OCI-LY7 (cell line): ENCODE measurements around the gene BEND7. TPM values are rescaled to one million over a fixed set of nuclear protein-coding genes. Genes with fewer than 3 reads are reported as not detected.

ENCODE experiments used
- BruUV-seq: library from RNA; stranded (reverse); fragments of 400-500 nt; replicated peaks from 2 replicates; lab custom pipeline; 2021; lab: Mats Ljungman, UMichigan
- CTCF ChIA-PET: fragments of 300-600 bp; sonication (Branson Sonifier 250); formaldehyde crosslinking; loops from one replicate; lab custom pipeline; 2022; ENCODE audit warnings: antibody characterized with exemption; ENCODE audit not compliant: unreplicated experiment; lab: Charles Lee
- POLR2A ChIA-PET: fragments of 300-600 bp; sonication (Branson Sonifier 250); formaldehyde crosslinking; loops from one replicate; lab custom pipeline; 2022; ENCODE audit warnings: antibody characterized with exemption; lab: Charles Lee
- DNase-seq: peaks from one replicate; pipeline ENCODE4 v3.0.0-alpha.2; 2015; ENCODE audit warnings: low spot score
- H2AFZ ChIP-seq: fragments of 200-600 bp; sonication (generic), shearing (Covaris generic); 2 replicates; pipeline ENCODE4 v1.6.1; 2014; ENCODE audit warnings: mild to moderate bottlenecking, antibody characterized with exemption, low read length, moderate library complexity
- H3K27ac ChIP-seq: fragments of 200-600 bp; sonication (generic); 2 replicates; pipeline ENCODE4 v1.5.1; 2014; ENCODE audit warnings: mixed run types, low read depth, mild to moderate bottlenecking, moderate library complexity, low read length, inconsistent platforms; ENCODE audit not compliant: poor library complexity, severe bottlenecking
- H3K36me3 ChIP-seq: fragments of 200-600 bp; sonication (generic); 2 replicates; pipeline ENCODE4 v1.6.1; 2014; ENCODE audit warnings: mild to moderate bottlenecking, antibody characterized with exemption, low read length, moderate library complexity, mixed read lengths; ENCODE audit not compliant: insufficient read depth
- H3K4me1 ChIP-seq: fragments of 200-600 bp; sonication (generic); 2 replicates; pipeline ENCODE4 v1.5.1; 2014; ENCODE audit warnings: mild to moderate bottlenecking, low read length; ENCODE audit not compliant: insufficient read depth, poor library complexity, severe bottlenecking
- H3K4me2 ChIP-seq: fragments of 200-600 bp; sonication (generic); 2 replicates; pipeline ENCODE4 v1.6.1; 2014; ENCODE audit warnings: mild to moderate bottlenecking, low read length
- H3K4me3 ChIP-seq: fragments of 200-600 bp; sonication (generic); 2 replicates; pipeline ENCODE4 v1.5.1; 2014; ENCODE audit warnings: mild to moderate bottlenecking, low read depth, low read length; ENCODE audit not compliant: poor library complexity, severe bottlenecking
- H3K79me2 ChIP-seq: fragments of 200-600 bp; sonication (generic); 2 replicates; pipeline ENCODE4 v1.6.1; 2016; ENCODE audit warnings: low read depth, mild to moderate bottlenecking, low read length, moderate library complexity, mixed read lengths; ENCODE audit not compliant: insufficient read depth
- H3K9me2 ChIP-seq: fragments of 200-600 bp; sonication (generic); 2 replicates; pipeline ENCODE4 v1.6.1; 2016; ENCODE audit warnings: mild to moderate bottlenecking, low read length, mixed read lengths; ENCODE audit not compliant: insufficient read depth
- H3K9me3 ChIP-seq: fragments of 200-600 bp; sonication (generic); 2 replicates; pipeline ENCODE4 v1.6.1; 2014; ENCODE audit warnings: mild to moderate bottlenecking, mixed run types, low read length, mixed read lengths
- H4K20me1 ChIP-seq: fragments of 200-600 bp; sonication (generic); 2 replicates; pipeline ENCODE4 v1.6.1; 2014; ENCODE audit warnings: mild to moderate bottlenecking, antibody characterized with exemption, low read length, moderate library complexity, mixed read lengths; ENCODE audit not compliant: insufficient read depth
- CTCF ChIP-seq: fragments of 200-600 bp; sonication (generic); conservative IDR thresholded peaks from 2 replicates; pipeline ENCODE4 v1.5.1; 2014; ENCODE audit warnings: mild to moderate bottlenecking, antibody characterized with exemption, low read length, moderate library complexity, mixed read lengths
- EZH2phosphoT487 ChIP-seq: fragments of 200-600 bp; sonication (generic); IDR thresholded peaks from 2 replicates; pipeline ENCODE4 v1.6.1; 2018; ENCODE audit warnings: low read depth, borderline replicate concordance, mild to moderate bottlenecking, mixed run types, antibody characterized with exemption, low read length, moderate library complexity, mixed read lengths
- intact Hi-C: fragments of 100-400 bp; cut with micrococcal nuclease; formaldehyde crosslinking; loops from one replicate; pipeline ENCODE4 v1.10.0; 2022; ENCODE audit not compliant: unreplicated experiment
- total RNA-seq, 2 experiments: library from RNA; depleted of rRNA in 1 of 2; stranded (reverse); fragments of >200 nt in 1 of 2; shearing (Covaris generic) in 1 of 2; gene quantifications; 2 replicates each; pipeline ENCODE4 v1.2.3, GENCODE V29; 2014 to 2022

BEND7 gene
- total RNA-seq, 2 experiments from 2014 or later: not detected

- no peak overlapping the region for H2AFZ ChIP-seq
- H3K36me3 ChIP-seq: no peaks in the 10 kb centered on the region
- POLR2A ChIA-PET: no interaction called here
- no peaks in the 10 kb centered on the region for H3K9me2 ChIP-seq
- no peaks in the 10 kb centered on the region for H3K9me3 ChIP-seq
- intact Hi-C loops: no loop called here
- H3K4me3 ChIP-seq: no peak overlapping the region
- no peaks in the 10 kb centered on the region for H3K79me2 ChIP-seq
- CTCF ChIA-PET: no interaction called here
- no peaks in the 10 kb centered on the region for H3K4me1 ChIP-seq
- H3K4me2 ChIP-seq: no peak overlapping the region
- H3K27ac ChIP-seq: no peak overlapping the region
- no peaks in the 10 kb centered on the region for H4K20me1 ChIP-seq
- no peak for DNase-seq
- no TSS peak for BruUV-seq
- TF ChIP-seq EZH2phosphoT487: no peak
- no peak for TF ChIP-seq CTCF
These were observed 83.0 kb downstream of the BEND7 start for GRCh38 chr10:13445656-13446400.

GRCh38 chr10:13441476-13441875 is 87.3 kb downstream of the BEND7 start:
- H3K9me2 ChIP-seq: no peaks in the 10 kb centered on the region
- no peaks in the 10 kb centered on the region for H3K9me3 ChIP-seq
- intact Hi-C loops: loop anchor here (2.0 to 5.0 kb wide), 2 partner anchors 34 to 281 kb away; partner anchors contain the start of gene MCM10
- no peaks in the 10 kb centered on the region for H4K20me1 ChIP-seq
- H3K4me2 ChIP-seq: no peak overlapping the region
- DNase-seq: no peak
- no peak overlapping the region for H3K4me3 ChIP-seq
- ChIA-PET POLR2A (no interaction called here), CTCF (interaction anchor here (1.7 kb wide), 1 partner anchor 69 kb away, joined by 8 read pairs; no protein-coding TSS in a partner anchor)
- no peak overlapping the region for H3K27ac ChIP-seq
- no TSS peak for BruUV-seq
- TF ChIP-seq CTCF (no peak), EZH2phosphoT487 (no peak)
- no peaks in the 10 kb centered on the region for H3K36me3 ChIP-seq
- no peaks in the 10 kb centered on the region for H3K4me1 ChIP-seq
- no peaks in the 10 kb centered on the region for H3K79me2 ChIP-seq
- no peak overlapping the region for H2AFZ ChIP-seq
